Measurements from ENCODE around the gene BMPER. TPM values are rescaled to one million over a fixed set of nuclear protein-coding genes. Genes with fewer than 3 reads are reported as not detected.

The BMPER gene
- total and polyA plus RNA-seq, 2 of the 8 experiments (the other 6 are each of a cell fraction or from before 2014, with no cell fraction given) = 0.33 to 0.69 TPM

- Histone ChIP-seq H3K79me2 (ENCODE audit: control insufficient read depth in 1 of 2, insufficient read depth in 2 of 2, low read length in 2 of 2) (no peaks in the 10 kb centered on the region), H3K4ac (replicated peaks; ENCODE audit: insufficient read length, low read depth, low read length) (no peak overlapping the region), H4K5ac (ENCODE audit: insufficient read length, low read depth, low read length) (no peak overlapping the region), H3K14ac (ENCODE audit: insufficient read length) (no peak overlapping the region), H3K4me2 (ENCODE audit: insufficient read depth in 1 of 2, low read depth in 2 of 2, low read length in 2 of 2) (no peak overlapping the region), H2BK12ac (ENCODE audit: low read depth, low read length) (no peak overlapping the region), H2AFZ (ENCODE audit: low read length) (no peak overlapping the region), H3K18ac (ENCODE audit: extremely low read depth, low read length) (no peak overlapping the region), H4K91ac (replicated peaks; ENCODE audit: insufficient read length, low read length) (no peak overlapping the region), H3K23ac (ENCODE audit: insufficient read length) (no peak overlapping the region), H3K56ac (replicated peaks; ENCODE audit: insufficient read length, low read depth, low read length) (no peak overlapping the region), H3K27ac (ENCODE audit: low read depth, low read length) (no peak overlapping the region), H3K27me3 (replicated peaks in 1 of 4; ENCODE audit: control insufficient read depth in 3 of 4, extremely low read depth in 1 of 4, insufficient read depth in 3 of 4, low read length in 3 of 4) (no peaks in the 10 kb centered on the region), H2BK15ac (ENCODE audit: low read length) (no peak overlapping the region), H3K23me2 (ENCODE audit: low read depth, low read length) (no peaks in the 10 kb centered on the region), H2BK120ac (replicated peaks; ENCODE audit: low read depth, low read length) (no peak overlapping the region), H4K20me1 (replicated peaks in 1 of 2; ENCODE audit: control insufficient read depth in 1 of 2, insufficient read depth in 2 of 2, low read length in 2 of 2) (no peaks in the 10 kb centered on the region), H2BK5ac (ENCODE audit: low read depth, low read length) (no peak overlapping the region), H3K4me1 (replicated peaks in 1 of 4; ENCODE audit: control insufficient read depth in 3 of 4, insufficient read depth in 4 of 4, low read length in 3 of 4) (peaks cover 0 to 3% (median 1%) of the 10 kb centered on the region in 4 experiments; a peak in 2 of 7 replicates), H2BK20ac (ENCODE audit: low read length) (no peak overlapping the region), H3K79me1 (ENCODE audit: low read depth, low read length) (no peaks in the 10 kb centered on the region), H4K8ac (ENCODE audit: extremely low read depth, insufficient read depth, low read length) (no peak overlapping the region), H2AK5ac (ENCODE audit: low read depth, low read length) (no peak overlapping the region), H3K9ac (replicated peaks in 1 of 4; ENCODE audit: extremely low read depth in 1 of 4, low read depth in 3 of 4, low read length in 3 of 4) (no peak overlapping the region), H3K4me3 (ENCODE audit: extremely low read depth in 1 of 4, insufficient read depth in 2 of 4, low read depth in 3 of 4, low read length in 4 of 4) (no peak overlapping the region), H3K36me3 (ENCODE audit: control insufficient read depth in 2 of 4, insufficient read depth in 4 of 4, low read length in 3 of 4) (no peaks in the 10 kb centered on the region), H3K9me3 (ENCODE audit: insufficient read depth in 2 of 2, low read depth in 1 of 2, low read length in 1 of 2) (no peaks in the 10 kb centered on the region)
- POLR2A ChIA-PET (ENCODE audit: partially characterized antibody) = interaction anchor here (0.8 kb wide), 1 partner anchor 10 kb away, joined by 3 read pairs; no protein-coding TSS in a partner anchor
- DNase-seq (ENCODE audit: low read depth in 1 of 2, low spot score in 2 of 2) (no peak), FAIRE-seq (no peak)
- 93% methylated on average over 4 of the region's 4 CpGs; no CpG with 5 or more reads in 1 of the 2 experiments for WGBS, 2 experiments (ENCODE audit: extremely low coverage in 1 of 2, insufficient coverage in 1 of 2, insufficient read length in 1 of 2, insufficient replicate concordance in 2 of 2, low coverage in 1 of 2, low lambda C conversion rate in 2 of 2, missing lambda C conversion rate in 1 of 2)
- TF ChIP-seq ASH2L (IDR thresholded peaks at IDR 0.05; ENCODE audit: low read length) = no peak
- no peak for TF ChIP-seq NRF1 (IDR thresholded peaks at IDR 0.05; ENCODE audit: low read depth, low read length)
- no peak for TF ChIP-seq SP1 (IDR thresholded peaks at IDR 0.05; ENCODE audit: low read depth, low read length)
- no peak for TF ChIP-seq POLR2A (IDR thresholded peaks at IDR 0.05; ENCODE audit: control extremely low read depth in 1 of 2, low read depth in 2 of 2, low read length in 2 of 2)
- no peak for TF ChIP-seq TAF7 (optimal IDR thresholded peaks at IDR 0.05; ENCODE audit: borderline replicate concordance, low read depth, low read length)
- TF ChIP-seq RXRA (IDR thresholded peaks at IDR 0.05; ENCODE audit: insufficient read depth, low read depth, low read length) = no peak
- CTCF ChIA-PET (ENCODE audit: partially characterized antibody) = interaction anchor here (0.6 to 6.2 kb wide), 11 partner anchors 8 to 720 kb away, joined by 3 to 39 read pairs (median 3); partner anchors contain the start of gene BMPER
Observed at GRCh38 chr7:33893377-33893776, 12.0 kb upstream of the BMPER start.

Data from H1 (cell line).